ENCODE measurements around the gene DCLRE1C. TPM values are rescaled to one million over a fixed set of nuclear protein-coding genes. Genes with fewer than 3 reads are reported as not detected.
A peak's percentile ranks its signal among the peaks of the same experiment; 100 is the strongest.
"Not testable (repeated sequence)": the region's sequence is repeated elsewhere in the genome, so short reads cannot be mapped to it uniquely, and the experiment has no call there.

DCLRE1C gene
- total and polyA plus RNA-seq, 9 of the 15 experiments (the other 6 are each of a cell fraction or from before 2014, with no cell fraction given) = 8.8 to 22.2 (median 13.9) TPM

GRCh38 chr10:14938971-14939370 is 14.9 kb downstream of the DCLRE1C start:
- H3K9ac ChIP-seq (ENCODE audit: insufficient read depth in 1 of 2, low read depth in 2 of 2, low read length in 2 of 2); H4K20me1 ChIP-seq (replicated peaks; ENCODE audit: control insufficient read depth, insufficient read depth, low read length); H3K9me1 ChIP-seq (ENCODE audit: control insufficient read depth, insufficient read depth, low read length); H3K9me3 ChIP-seq (replicated peaks; ENCODE audit: control insufficient read depth, insufficient read depth, low read depth, low read length); intact Hi-C loops (cut with micrococcal nuclease); H3K27me3 ChIP-seq (ENCODE audit: control insufficient read depth in 2 of 2, insufficient read depth in 2 of 2, low read length in 2 of 2); CTCF ChIA-PET (ENCODE audit: low intra/inter-chr PET ratio); H3K4me2 ChIP-seq (ENCODE audit: insufficient read depth, low read length); H3K79me2 ChIP-seq (ENCODE audit: control insufficient read depth, insufficient read depth, low read length); in situ Hi-C loops (cut with MboI); H3K4me3 ChIP-seq; H3K4me1 ChIP-seq (replicated peaks in 1 of 2; ENCODE audit: control insufficient read depth in 2 of 2, insufficient read depth in 2 of 2, low read length in 2 of 2); BruUV-seq (replicated peaks); TF ChIP-seq NR2C1 (IDR thresholded peaks at IDR 0.05); ATF3 (CRISPR knock-in tag; conservative IDR thresholded peaks at IDR 0.05); NR2C2 (CRISPR knock-in tag; IDR thresholded peaks at IDR 0.05); JUND (tag; IDR thresholded peaks at IDR 0.05; ENCODE audit: borderline replicate concordance, low read depth, low read length): not testable (repeated sequence)
- DNase-seq (ENCODE audit: extremely low read depth in 1 of 4, low spot score in 3 of 4) = peak in 1 of 4 experiments; percentile 62
- POLR2A ChIA-PET = interaction anchor here (1.2 kb wide), 1 partner anchor 16 kb away, joined by 3 read pairs; no protein-coding TSS in a partner anchor
- H3K36me3 ChIP-seq (ENCODE audit: control insufficient read depth, insufficient read depth, low read length) = peaks cover 46% of the 10 kb centered on the region
- 13% methylated on average over 2 of the region's 5 CpGs for WGBS (ENCODE audit: insufficient coverage, low coverage, missing lambda C conversion rate)
- FAIRE-seq = peak; percentile 76
- peak overlapping the region; percentile 43; the same call in 1 of the 3 replicates for H3K27ac ChIP-seq (ENCODE audit: extremely low read depth, low read depth, low read length)
- ATAC-seq = peak; percentile 70
- H2AFZ ChIP-seq (ENCODE audit: low read depth, low read length) = 0 out of 2 replicates have a peak overlapping the region, but pooled peaks have one; percentile 40
- TF ChIP-seq NR2C1 (tag; IDR thresholded peaks at IDR 0.05) (0 out of 2 replicates have a peak, but pooled peaks have one; percentile 25), ZNF584 (CRISPR knock-in tag; IDR thresholded peaks at IDR 0.05; ENCODE audit: low read depth) (0 out of 2 replicates have a peak, but pooled peaks have one; percentile 42), SPI1 (IDR thresholded peaks at IDR 0.05; ENCODE audit: borderline replicate concordance, low read depth, low read length) (peak; percentile 68; the same call in 1 of the 2 replicates), ATF3 (IDR thresholded peaks at IDR 0.05) (peak; percentile 52), FOSL1 (tag; conservative IDR thresholded peaks at IDR 0.05) (peak; percentile 82), NR2C2 (tag; IDR thresholded peaks at IDR 0.05) (peak; percentile 60; the same call in 1 of the 2 replicates), PKNOX1 (IDR thresholded peaks at IDR 0.05) (peak; percentile 24; the same call in 1 of the 2 replicates), DPF2 (IDR thresholded peaks at IDR 0.05) (0 out of 2 replicates have a peak, but pooled peaks have one; percentile 21), ASH1L (IDR thresholded peaks at IDR 0.05; ENCODE audit: borderline replicate concordance, low read depth, partially characterized antibody) (peak; percentile 30), ELF1 (tag; IDR thresholded peaks at IDR 0.05) (peak; percentile 38; the same call in 1 of the 2 replicates), ZNF175 (CRISPR knock-in tag; IDR thresholded peaks at IDR 0.05; ENCODE audit: low read depth) (0 out of 2 replicates have a peak, but pooled peaks have one; percentile 33), ZNF592 (IDR thresholded peaks at IDR 0.05) (peak; percentile 27; the same call in 1 of the 2 replicates), JUND (IDR thresholded peaks at IDR 0.05; ENCODE audit: borderline replicate concordance, low read depth, low read length) (peak; percentile 53)
